ENCODE results near the gene N4BP2L2. TPM values are rescaled to one million over a fixed set of nuclear protein-coding genes. Genes with fewer than 3 reads are reported as not detected.

Gene N4BP2L2
- total RNA-seq, 1 donor = 220 TPM

DNA sequence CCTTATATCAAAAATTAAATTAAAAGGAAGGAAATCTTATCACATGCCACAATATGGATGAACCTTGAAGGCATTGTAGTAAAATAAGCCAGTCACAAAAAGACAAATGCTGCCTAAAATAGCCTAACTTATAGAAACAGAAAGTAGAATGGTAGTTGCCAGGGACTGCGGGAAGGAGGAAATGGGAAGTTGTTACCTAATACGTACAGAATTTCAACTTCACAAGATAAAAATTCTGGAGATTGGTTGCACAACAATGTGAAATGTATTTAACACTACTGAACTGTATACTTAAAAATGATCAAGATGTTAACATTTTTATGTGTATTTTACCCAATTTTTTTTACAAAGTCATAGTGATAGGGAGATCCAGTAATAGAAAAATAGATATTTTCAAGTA, 10.2 kb upstream of the N4BP2L2 start:
- Histone ChIP-seq H3K9me3 (ENCODE audit: low read depth, low read length) (no peaks in the 10 kb centered on the region), H3K4me1 (ENCODE audit: insufficient read depth, low read length) (peaks cover 16% of the 10 kb centered on the region), H3K4me3 (ENCODE audit: low read length) (no peak overlapping the region), H3K27me3 (ENCODE audit: insufficient read depth, low read length) (no peaks in the 10 kb centered on the region)

DNA sequence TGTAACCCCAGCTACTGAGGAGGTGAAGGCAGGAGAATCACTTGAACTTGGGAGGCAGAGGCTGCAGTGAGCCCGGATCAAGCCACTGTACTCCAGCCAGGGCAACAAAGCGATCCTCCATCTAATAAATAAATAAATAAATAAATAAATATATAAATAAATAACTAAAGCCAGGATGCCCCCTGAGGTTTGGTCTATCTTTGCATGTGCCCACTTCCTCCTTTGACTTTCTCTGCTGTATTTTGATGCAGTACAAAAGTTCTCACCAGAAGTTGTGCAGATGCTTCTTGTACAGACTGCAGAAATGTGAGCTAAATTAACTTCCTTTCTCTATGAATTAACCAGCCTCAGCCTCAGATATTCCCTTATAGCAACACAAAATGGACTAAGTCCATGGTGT, 6.5 kb upstream of the N4BP2L2 start:
- peaks cover 16% of the 10 kb centered on the region for H3K4me1 ChIP-seq (ENCODE audit: insufficient read depth, low read length)
- no peak overlapping the region for H3K4me3 ChIP-seq (ENCODE audit: low read length)
- H3K9me3 ChIP-seq (ENCODE audit: low read depth, low read length) = no peaks in the 10 kb centered on the region
- H3K27me3 ChIP-seq (ENCODE audit: insufficient read depth, low read length) = no peaks in the 10 kb centered on the region

DNA sequence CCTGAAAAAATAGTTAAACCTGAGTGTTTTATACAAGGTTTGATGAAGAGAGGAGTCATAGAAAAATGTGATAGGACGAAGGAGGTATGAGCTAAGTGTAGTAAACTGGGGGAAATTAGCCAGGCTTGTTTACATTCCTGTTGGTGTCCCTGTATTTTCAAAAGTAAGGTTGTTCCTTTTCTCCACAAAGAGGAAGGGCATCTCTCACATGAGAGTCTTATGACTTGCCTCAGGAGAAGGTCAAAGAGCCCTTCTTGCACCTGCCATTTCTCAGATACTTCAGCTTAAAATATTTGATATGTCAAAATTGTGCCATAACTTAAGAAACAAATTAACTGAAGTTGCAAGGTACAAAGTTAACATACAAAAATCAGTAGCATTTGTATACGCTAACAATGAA, 3.6 kb upstream of the N4BP2L2 start:
- Histone ChIP-seq H3K4me1 (ENCODE audit: insufficient read depth, low read length) (peaks cover 13% of the 10 kb centered on the region), H3K9me3 (ENCODE audit: low read depth, low read length) (no peaks in the 10 kb centered on the region), H3K4me3 (ENCODE audit: low read length) (no peak overlapping the region), H3K27me3 (ENCODE audit: insufficient read depth, low read length) (no peaks in the 10 kb centered on the region)

DNA sequence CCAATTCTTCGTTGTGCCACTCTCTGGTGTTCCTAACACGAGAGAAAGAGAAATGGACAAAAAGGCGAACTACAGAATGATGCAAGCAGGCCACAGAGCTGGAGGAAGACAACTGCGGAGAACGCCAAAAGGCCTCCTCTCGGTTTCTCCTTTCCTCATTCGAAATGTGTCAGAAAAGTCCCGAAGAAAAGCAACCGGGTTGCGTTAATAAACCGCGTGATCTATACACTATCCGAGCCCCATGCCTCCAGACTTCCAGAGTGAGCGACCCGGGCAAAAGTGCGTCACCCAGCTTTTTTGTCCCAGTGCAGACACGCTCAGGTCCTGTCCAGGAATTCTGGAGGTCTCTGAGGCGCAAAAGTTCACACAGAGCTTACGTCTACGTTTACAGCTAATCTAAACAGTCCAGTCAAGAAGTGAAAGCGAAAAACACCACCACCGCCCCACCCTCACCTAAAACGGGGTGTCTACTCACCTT, 413 bp downstream of the N4BP2L2 start:
- peak overlapping the region; percentile 93 for H3K4me3 ChIP-seq (ENCODE audit: low read length)
- H3K4me1 ChIP-seq (ENCODE audit: insufficient read depth, low read length) = peaks cover 39% of the 10 kb centered on the region
- no peaks in the 10 kb centered on the region for H3K9me3 ChIP-seq (ENCODE audit: low read depth, low read length)
- no peaks in the 10 kb centered on the region for H3K27me3 ChIP-seq (ENCODE audit: insufficient read depth, low read length)

DNA sequence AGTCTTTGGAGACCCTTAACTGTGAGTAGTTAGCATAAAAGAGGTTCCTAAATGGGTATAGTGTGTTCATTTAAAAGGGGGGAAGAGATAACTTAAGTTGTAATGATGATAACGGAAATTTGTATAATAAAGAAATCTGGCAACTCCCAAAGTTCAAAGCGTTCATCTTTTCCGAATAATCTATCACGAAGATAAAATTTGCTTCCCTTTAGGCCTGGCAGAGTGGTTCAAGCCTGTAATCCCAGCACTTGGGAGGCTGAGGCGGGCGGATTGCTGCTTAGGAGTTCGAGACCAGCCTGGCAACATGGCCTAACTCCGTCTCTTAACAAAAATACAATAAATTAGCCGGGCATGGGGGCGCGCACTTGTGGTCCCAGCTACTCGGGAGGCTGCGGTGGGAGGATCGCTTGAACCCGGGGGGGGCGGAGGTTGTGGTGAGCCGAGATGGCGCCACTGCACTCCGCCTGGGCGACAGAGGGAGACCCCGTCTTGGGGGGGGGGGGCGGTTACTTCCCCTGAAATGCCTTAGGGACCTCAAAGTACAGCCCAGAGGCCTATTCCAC, 934 bp downstream of the N4BP2L2 start:
- Histone ChIP-seq H3K4me1 (ENCODE audit: insufficient read depth, low read length) (peaks cover 44% of the 10 kb centered on the region), H3K27me3 (ENCODE audit: insufficient read depth, low read length) (no peaks in the 10 kb centered on the region), H3K9me3 (ENCODE audit: low read depth, low read length) (no peaks in the 10 kb centered on the region), H3K4me3 (ENCODE audit: low read length) (peak overlapping the region; percentile 93)

DNA sequence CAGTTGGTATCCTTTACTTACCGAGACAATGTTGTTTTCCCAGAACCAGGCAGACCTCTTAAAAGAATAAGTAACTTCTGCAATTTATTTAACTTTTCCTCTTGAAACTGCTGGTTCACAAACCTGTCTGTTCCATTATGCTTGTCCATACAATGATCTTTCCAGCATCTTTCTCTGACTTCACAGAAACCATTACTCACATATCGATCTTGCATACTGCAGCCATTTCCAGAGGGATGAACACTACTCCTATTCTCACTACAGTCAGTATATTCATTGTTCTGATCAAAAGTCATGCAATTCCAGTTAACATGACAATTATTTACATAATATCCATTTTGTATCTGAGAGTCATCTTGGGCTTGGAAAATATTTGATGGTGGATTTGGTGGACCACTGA, 2.8 kb downstream of the N4BP2L2 start:
- Histone ChIP-seq H3K4me3 (ENCODE audit: low read length) (no peak overlapping the region), H3K4me1 (ENCODE audit: insufficient read depth, low read length) (peaks cover 57% of the 10 kb centered on the region)

DNA sequence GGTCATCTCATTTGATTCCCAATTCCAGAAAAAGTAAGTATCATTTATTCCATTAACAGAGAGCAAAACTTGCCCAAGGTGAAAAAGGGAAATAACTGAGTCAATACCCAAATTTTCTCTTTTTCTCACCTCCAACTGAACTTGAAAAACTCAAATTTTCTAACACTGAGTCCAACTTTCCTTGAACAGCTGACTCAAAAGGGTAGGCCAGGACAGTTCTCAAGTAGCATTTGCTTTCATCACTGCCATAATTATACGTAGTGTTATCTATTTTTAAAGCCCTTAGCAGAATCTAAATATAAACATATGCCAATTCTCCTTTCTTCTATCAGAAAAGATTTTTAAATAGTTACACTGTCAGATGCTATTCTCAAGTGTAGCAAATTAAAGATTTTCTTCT, 3.5 kb downstream of the N4BP2L2 start:
- no peaks in the 10 kb centered on the region for H3K9me3 ChIP-seq (ENCODE audit: low read depth, low read length)
- no peaks in the 10 kb centered on the region for H3K27me3 ChIP-seq (ENCODE audit: insufficient read depth, low read length)
- H3K4me3 ChIP-seq (ENCODE audit: low read length) = no peak overlapping the region
- peaks cover 61% of the 10 kb centered on the region for H3K4me1 ChIP-seq (ENCODE audit: insufficient read depth, low read length)

More for the DNA sequence above, 2.8 kb downstream of the N4BP2L2 start:
- Histone ChIP-seq H3K9me3 (ENCODE audit: low read depth, low read length) (no peaks in the 10 kb centered on the region), H3K27me3 (ENCODE audit: insufficient read depth, low read length) (no peaks in the 10 kb centered on the region)

DNA sequence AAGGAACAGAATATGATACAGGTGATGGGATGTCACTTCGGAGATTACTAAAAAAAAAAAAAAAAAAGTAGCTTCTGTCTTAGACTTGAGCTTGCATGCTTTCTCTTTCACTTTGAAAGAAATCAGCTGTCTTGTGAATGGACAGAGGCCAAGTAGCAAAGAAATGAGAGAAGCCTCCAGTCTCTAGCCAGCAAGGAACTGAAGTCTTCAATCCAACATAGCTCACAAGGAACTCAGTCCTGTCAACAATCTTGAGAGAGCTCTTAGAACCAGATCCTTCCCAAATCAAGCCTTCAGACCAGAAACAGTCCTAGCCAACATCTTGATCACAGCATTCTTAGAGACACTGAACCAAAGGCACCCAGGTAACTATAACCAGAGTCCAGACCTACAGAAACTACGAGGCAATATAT, 7.7 kb downstream of the N4BP2L2 start:
- H3K27me3 ChIP-seq (ENCODE audit: insufficient read depth, low read length) = no peaks in the 10 kb centered on the region
- H3K4me1 ChIP-seq (ENCODE audit: insufficient read depth, low read length) = peaks cover 44% of the 10 kb centered on the region
- H3K9me3 ChIP-seq (ENCODE audit: low read depth, low read length) = no peaks in the 10 kb centered on the region
- no peak overlapping the region for H3K4me3 ChIP-seq (ENCODE audit: low read length)

DNA sequence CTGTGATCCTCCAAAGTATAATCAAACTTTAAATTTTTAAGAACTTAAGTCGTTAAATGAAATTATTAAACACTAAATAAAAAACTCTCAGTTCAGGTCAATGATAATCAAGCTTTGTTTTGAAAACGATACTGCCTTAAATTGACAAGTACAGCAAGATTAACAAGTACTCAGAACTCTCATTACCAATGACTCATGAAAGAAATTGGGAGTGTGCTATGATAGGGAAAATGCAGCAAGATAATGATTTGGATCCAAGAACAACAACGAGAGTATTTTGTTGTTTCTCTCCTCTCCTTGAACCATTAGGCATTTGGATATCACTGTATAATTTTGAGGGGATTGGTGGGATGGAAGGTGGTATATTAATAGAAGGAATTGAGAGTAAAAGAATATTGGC, 10.2 kb downstream of the N4BP2L2 start:
- no peaks in the 10 kb centered on the region for H3K27me3 ChIP-seq (ENCODE audit: insufficient read depth, low read length)
- H3K4me3 ChIP-seq (ENCODE audit: low read length) = no peak overlapping the region
- no peaks in the 10 kb centered on the region for H3K9me3 ChIP-seq (ENCODE audit: low read depth, low read length)
- H3K4me1 ChIP-seq (ENCODE audit: insufficient read depth, low read length) = peaks cover 27% of the 10 kb centered on the region

DNA sequence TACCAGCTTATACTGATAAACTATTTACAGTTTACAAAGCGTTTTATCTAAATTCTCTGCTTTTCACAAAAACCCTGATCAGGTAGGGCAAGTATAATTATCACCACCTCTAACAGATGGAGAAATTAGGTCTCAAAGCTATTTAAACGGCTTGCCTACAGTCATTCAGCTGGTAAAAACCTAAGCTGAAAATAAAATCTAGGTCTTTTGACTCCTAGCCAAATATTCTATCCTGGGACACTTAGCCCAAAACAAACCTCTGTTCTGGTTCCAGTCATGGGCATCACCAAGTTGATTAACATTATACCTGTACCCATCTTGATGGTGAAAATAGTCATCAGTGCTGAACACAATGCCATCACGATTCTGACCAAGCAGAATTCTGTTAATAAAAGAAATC, 11.4 kb downstream of the N4BP2L2 start:
- Histone ChIP-seq H3K27me3 (ENCODE audit: insufficient read depth, low read length) (no peaks in the 10 kb centered on the region), H3K4me3 (ENCODE audit: low read length) (no peak overlapping the region), H3K4me1 (ENCODE audit: insufficient read depth, low read length) (peaks cover 19% of the 10 kb centered on the region), H3K9me3 (ENCODE audit: low read depth, low read length) (no peaks in the 10 kb centered on the region)

DNA sequence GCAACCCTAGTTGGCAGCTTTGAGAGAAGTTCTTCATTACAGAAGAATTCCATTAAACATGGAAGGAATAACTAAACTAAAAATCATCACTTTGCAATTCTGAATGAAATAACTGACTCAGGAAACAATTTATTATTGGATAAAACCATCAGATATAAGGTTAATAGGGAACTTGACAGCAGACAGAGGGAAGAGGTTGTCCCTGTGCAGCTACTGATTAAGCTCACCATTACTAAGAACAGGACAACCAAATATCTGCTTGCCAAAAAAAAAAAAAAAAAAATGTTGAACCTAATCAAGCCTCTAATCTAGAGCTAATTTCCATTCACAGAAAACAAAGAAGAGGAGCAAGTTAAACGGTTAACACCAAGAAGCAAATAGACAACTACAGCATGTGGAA, 12.8 kb downstream of the N4BP2L2 start:
- Histone ChIP-seq H3K4me3 (ENCODE audit: low read length) (no peak overlapping the region), H3K4me1 (ENCODE audit: insufficient read depth, low read length) (peaks cover 7% of the 10 kb centered on the region), H3K27me3 (ENCODE audit: insufficient read depth, low read length) (no peaks in the 10 kb centered on the region), H3K9me3 (ENCODE audit: low read depth, low read length) (no peaks in the 10 kb centered on the region)

DNA sequence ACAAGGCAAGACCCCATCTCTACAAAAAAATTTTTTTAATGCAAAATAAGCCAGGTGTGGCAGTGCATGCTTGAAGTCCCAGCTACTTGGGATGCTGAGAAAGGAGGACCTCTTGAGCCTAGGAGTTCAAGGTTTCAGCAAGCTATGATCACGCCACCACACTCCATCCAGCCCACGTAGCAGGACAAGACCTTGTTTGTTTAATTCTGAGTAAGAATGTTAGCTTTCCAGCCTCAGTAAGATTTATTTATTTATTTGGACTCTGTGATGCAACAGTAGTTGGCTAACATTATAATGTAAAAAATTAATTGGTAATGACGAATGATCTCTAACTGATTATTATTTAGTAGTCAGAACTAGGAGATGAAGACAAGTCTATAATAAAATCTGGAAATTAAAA, 23.3 kb downstream of the N4BP2L2 start:
- Histone ChIP-seq H3K4me1 (ENCODE audit: insufficient read depth, low read length) (no peaks in the 10 kb centered on the region), H3K4me3 (ENCODE audit: low read length) (no peak overlapping the region), H3K27me3 (ENCODE audit: insufficient read depth, low read length) (no peaks in the 10 kb centered on the region), H3K9me3 (ENCODE audit: low read depth, low read length) (no peaks in the 10 kb centered on the region)

DNA sequence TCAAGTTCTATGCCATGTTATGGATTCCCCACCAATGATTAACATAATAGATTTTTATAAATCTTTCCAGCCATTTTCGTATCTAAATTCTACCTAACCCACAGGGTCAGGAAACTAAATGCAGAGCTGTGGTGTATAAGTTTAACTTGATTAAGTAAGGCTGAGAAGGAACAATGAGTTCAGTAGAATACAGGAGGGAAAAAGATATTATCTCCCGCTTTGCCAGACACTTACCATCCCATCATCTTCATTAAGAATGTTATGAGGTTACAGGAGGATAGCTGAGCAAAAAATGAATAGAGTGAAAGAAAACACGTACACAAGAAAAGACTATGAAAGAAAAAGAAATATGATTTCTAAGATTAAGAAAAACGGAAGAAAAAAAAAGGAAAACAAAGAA, 27.1 kb downstream of the N4BP2L2 start:
- H3K4me1 ChIP-seq (ENCODE audit: insufficient read depth, low read length) = no peaks in the 10 kb centered on the region
- H3K27me3 ChIP-seq (ENCODE audit: insufficient read depth, low read length) = no peaks in the 10 kb centered on the region
- no peaks in the 10 kb centered on the region for H3K9me3 ChIP-seq (ENCODE audit: low read depth, low read length)
- H3K4me3 ChIP-seq (ENCODE audit: low read length) = no peak overlapping the region

DNA sequence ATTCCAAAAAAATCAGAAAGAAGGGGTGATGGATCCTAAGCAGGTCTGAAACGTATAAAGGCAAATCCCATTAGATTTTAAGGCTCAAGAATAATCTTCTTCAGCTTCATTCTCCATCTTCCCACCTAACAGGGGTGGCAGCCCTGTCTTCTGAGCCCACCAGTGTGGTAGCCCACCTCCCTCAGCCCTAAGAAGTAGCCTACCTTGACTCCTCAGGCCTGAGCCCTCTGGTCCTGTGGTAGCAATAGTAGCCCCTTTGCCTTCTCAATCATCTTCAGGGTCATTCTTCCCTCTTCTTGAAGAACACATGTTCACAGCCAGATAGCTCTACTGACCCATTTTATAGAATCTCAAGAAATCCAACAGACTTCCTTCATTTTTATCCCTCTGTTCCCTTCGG, 33.7 kb downstream of the N4BP2L2 start:
- H3K4me1 ChIP-seq (ENCODE audit: insufficient read depth, low read length) = no peaks in the 10 kb centered on the region
- no peaks in the 10 kb centered on the region for H3K9me3 ChIP-seq (ENCODE audit: low read depth, low read length)
- H3K4me3 ChIP-seq (ENCODE audit: low read length) = no peak overlapping the region
- H3K27me3 ChIP-seq (ENCODE audit: insufficient read depth, low read length) = no peaks in the 10 kb centered on the region

DNA sequence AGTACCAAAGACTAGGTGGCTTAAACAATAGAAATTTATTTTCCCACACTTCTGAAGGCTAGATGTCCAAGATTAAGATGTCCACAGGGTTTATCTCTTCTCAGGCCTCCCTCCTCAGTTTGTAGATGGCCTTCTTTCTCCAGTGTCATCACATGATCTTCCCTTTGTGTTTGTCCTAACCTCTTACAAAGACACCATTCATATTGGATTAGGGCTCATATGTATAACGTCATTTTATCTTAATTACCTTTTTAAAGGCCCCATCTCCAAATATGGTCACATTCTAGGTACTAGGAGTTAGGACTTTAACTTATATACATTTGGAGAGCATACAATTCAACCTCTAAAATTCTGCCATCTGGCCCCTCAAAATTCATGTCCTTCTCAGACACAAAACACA, 34.3 kb downstream of the N4BP2L2 start:
- Histone ChIP-seq H3K27me3 (ENCODE audit: insufficient read depth, low read length) (no peaks in the 10 kb centered on the region), H3K9me3 (ENCODE audit: low read depth, low read length) (no peaks in the 10 kb centered on the region), H3K4me3 (ENCODE audit: low read length) (no peak overlapping the region), H3K4me1 (ENCODE audit: insufficient read depth, low read length) (no peaks in the 10 kb centered on the region)

DNA sequence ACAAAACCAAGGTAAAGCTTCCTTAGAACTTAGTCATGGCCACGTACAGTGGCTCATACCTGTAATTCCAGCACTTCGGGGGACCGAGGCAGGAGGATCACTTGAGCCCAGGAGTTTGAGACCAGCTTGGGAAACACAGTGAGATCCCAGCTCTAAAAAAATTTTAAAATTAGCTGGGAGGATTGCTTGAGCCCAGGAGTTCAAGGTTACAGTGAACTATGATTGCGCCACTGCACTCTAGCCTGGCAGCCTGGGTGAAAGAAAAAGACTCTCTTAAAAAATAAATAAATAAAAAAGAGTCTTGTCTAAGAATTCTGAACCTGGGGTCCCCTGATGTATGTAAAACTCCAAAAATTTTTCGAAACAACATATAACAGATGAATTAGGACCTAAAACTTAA, 34.9 kb downstream of the N4BP2L2 start:
- H3K4me1 ChIP-seq (ENCODE audit: insufficient read depth, low read length) = no peaks in the 10 kb centered on the region
- H3K27me3 ChIP-seq (ENCODE audit: insufficient read depth, low read length) = no peaks in the 10 kb centered on the region
- H3K9me3 ChIP-seq (ENCODE audit: low read depth, low read length) = no peaks in the 10 kb centered on the region
- no peak overlapping the region for H3K4me3 ChIP-seq (ENCODE audit: low read length)
